HCT116 (cell line): ENCODE measurements around the gene PLEKHJ1. TPM values are rescaled to one million over a fixed set of nuclear protein-coding genes. Genes with fewer than 3 reads are reported as not detected.

Source experiments
- ATAC-seq: fragments of 200-7000 bp; cut with Tn5 transposase; 2 replicates; pipeline ENCODE4 v1.9.1; 2020; ENCODE audit warnings: mild to moderate bottlenecking, moderate library complexity
- BruUV-seq: library from RNA; stranded (reverse); fragments of 400-500 nt; replicated peaks from 2 replicates; lab custom pipeline; 2021; lab: Mats Ljungman, UMichigan
- CTCF ChIA-PET: fragments of 300-600 bp; sonication (Branson Sonifier 250); formaldehyde crosslinking; loops from one replicate; lab custom pipeline; 2021; ENCODE audit warnings: antibody characterized with exemption; lab: Charles Lee
- POLR2A ChIA-PET: fragments of 300-600, 350-600 bp; sonication (Branson Sonifier 250); formaldehyde crosslinking; loops from one replicate; lab custom pipeline; 2021; ENCODE audit warnings: antibody characterized with exemption; lab: Charles Lee
- RAD21 ChIA-PET, 2 experiments: fragments of 300-600 bp; sonication (Branson Sonifier 250); formaldehyde crosslinking; loops; one replicate each; lab custom pipeline; 2023; ENCODE audit warnings: low total read pairs in 2 of 2; ENCODE audit not compliant: uncharacterized antibody in 2 of 2, unreplicated experiment in 2 of 2, low non-redundant PET in 1 of 2; lab: Charles Lee
- DNase-seq: peaks from one replicate; pipeline ENCODE4 v3.0.0-alpha.2; 2010; ENCODE audit warnings: low read depth, low spot score
- H2AFZ ChIP-seq: fragments of 200-600 bp; shearing (Covaris generic), sonication (generic); 2 replicates; pipeline ENCODE4 v1.6.1; 2017; ENCODE audit warnings: low read depth, mixed run types, mixed read lengths, antibody characterized with exemption, low read length; ENCODE audit not compliant: poor library complexity, severe bottlenecking
- H3K27ac ChIP-seq: 2 replicates; pipeline ENCODE4 v1.5.1; 2012; ENCODE audit warnings: low read depth, low read length
- H3K27me3 ChIP-seq: fragments of 200-600 bp; sonication (generic); 2 replicates; pipeline ENCODE4 v1.6.1; 2016; ENCODE audit warnings: mixed run types, low read length, mixed read lengths; ENCODE audit not compliant: insufficient read depth
- H3K36me3 ChIP-seq, 2 experiments: fragments of 200-500 bp in 1 of 2; fragments of 200-600 bp in 1 of 2; sonication (Bioruptor generic) in 1 of 2; sonication (generic) in 1 of 2; 2 replicates each; pipeline versions ENCODE4 v1.5.1 to v1.6.1; 2014 to 2016; ENCODE audit warnings: low read length in 2 of 2, inconsistent platforms in 1 of 2, mixed read lengths in 1 of 2, mixed run types in 1 of 2; ENCODE audit not compliant: insufficient read depth in 2 of 2, control insufficient read depth in 1 of 2
- H3K4me1 ChIP-seq, 2 experiments: fragments of 200-600 bp in 1 of 2; sonication (generic) in 1 of 2; 2 replicates each; pipeline versions ENCODE4 v1.5.1 to v1.6.1; 2012 to 2017; ENCODE audit warnings: low read length in 2 of 2, inconsistent platforms in 1 of 2, mild to moderate bottlenecking in 1 of 2, mixed read lengths in 1 of 2, mixed run types in 1 of 2, moderate library complexity in 1 of 2; ENCODE audit not compliant: insufficient read depth in 2 of 2, control insufficient read depth in 1 of 2
- H3K4me2 ChIP-seq: fragments of 200-600 bp; sonication (generic); 2 replicates; pipeline ENCODE4 v1.6.1; 2017; ENCODE audit warnings: mixed run types, low read length, mixed read lengths
- H3K4me3 ChIP-seq, 2 experiments: fragments of 200-600 bp in 1 of 2; sonication (generic) in 1 of 2; replicated peaks in 1 of 2; 2 replicates each; pipeline ENCODE4 v1.5.1; 2011 to 2016; ENCODE audit warnings: low read length in 2 of 2, control low read depth in 1 of 2, low read depth in 1 of 2, mild to moderate bottlenecking in 1 of 2, mixed read lengths in 1 of 2, mixed run types in 1 of 2
- H3K79me2 ChIP-seq: fragments of 200-600 bp; sonication (generic); 2 replicates; pipeline ENCODE4 v1.6.1; 2017; ENCODE audit warnings: mild to moderate bottlenecking, mixed run types, low read length, moderate library complexity, mixed read lengths; ENCODE audit not compliant: insufficient read depth
- H3K9ac ChIP-seq: fragments of 200-600 bp; sonication (generic); 2 replicates; pipeline ENCODE4 v1.6.1; 2016; ENCODE audit warnings: low read length, mixed read lengths
- H3K9me2 ChIP-seq: fragments of 200-600 bp; sonication (generic), shearing (Covaris generic); 2 replicates; pipeline ENCODE4 v1.6.1; 2017; ENCODE audit warnings: mixed run types, mild to moderate bottlenecking, moderate library complexity; ENCODE audit not compliant: insufficient read depth
- H3K9me3 ChIP-seq, 2 experiments: fragments of 200-500 bp in 1 of 2; fragments of 200-600 bp in 1 of 2; sonication (Bioruptor generic) in 1 of 2; sonication (generic) in 1 of 2; 2 replicates each; pipeline ENCODE4 v1.6.1; 2014 to 2017; ENCODE audit warnings: low read length in 2 of 2, mixed read lengths in 2 of 2, inconsistent platforms in 1 of 2, low read depth in 1 of 2, mild to moderate bottlenecking in 1 of 2, mixed run types in 1 of 2, moderate library complexity in 1 of 2; ENCODE audit not compliant: control insufficient read depth in 1 of 2, insufficient read depth in 1 of 2
- H4K20me1 ChIP-seq: fragments of 200-600 bp; sonication (generic), shearing (Covaris generic); 2 replicates; pipeline ENCODE4 v1.6.1; 2017; ENCODE audit warnings: mixed run types, mild to moderate bottlenecking, moderate library complexity; ENCODE audit not compliant: insufficient read depth
- CBX3 ChIP-seq: IDR thresholded peaks from 2 replicates; pipeline ENCODE4 v1.6.1; 2012; ENCODE audit warnings: low read depth
- EGR1 ChIP-seq: IDR thresholded peaks from 2 replicates; pipeline ENCODE4 v1.6.1; 2012; ENCODE audit warnings: low read depth
- EZH2 ChIP-seq: fragments of 200-600 bp; sonication (generic); IDR thresholded peaks from 2 replicates; pipeline ENCODE4 v1.6.1; 2017; ENCODE audit warnings: antibody characterized with exemption, mixed run types
- FOSL1 ChIP-seq: IDR thresholded peaks from 2 replicates; pipeline ENCODE4 v1.6.1; 2012; ENCODE audit warnings: low read depth
- JUND ChIP-seq: IDR thresholded peaks from 2 replicates; pipeline ENCODE4 v1.6.1; 2012
- POLR2A ChIP-seq: IDR thresholded peaks from 2 replicates; pipeline ENCODE4 v1.7.0; 2011; ENCODE audit warnings: borderline replicate concordance; ENCODE audit not compliant: insufficient read depth, insufficient read length; ENCODE audit errors: extremely low read depth
- POLR2AphosphoS5 ChIP-seq: IDR thresholded peaks from 2 replicates; pipeline ENCODE4 v1.6.1; 2011; ENCODE audit warnings: mild to moderate bottlenecking, low read depth, low read length, moderate library complexity
- TCF7L2 ChIP-seq: IDR thresholded peaks from 2 replicates; pipeline ENCODE4 v1.7.0; 2011; ENCODE audit warnings: borderline replicate concordance, inconsistent platforms; ENCODE audit not compliant: insufficient read depth, insufficient read length; ENCODE audit errors: extremely low read depth
- YY1 ChIP-seq: IDR thresholded peaks from 2 replicates; pipeline ENCODE4 v1.6.1; 2011; ENCODE audit warnings: low read length, low read depth, moderate library complexity, mild to moderate bottlenecking; ENCODE audit not compliant: insufficient replicate concordance; ENCODE audit errors: extremely low read depth
- intact Hi-C: fragments of 100-400 bp; cut with micrococcal nuclease; formaldehyde crosslinking; loops from 2 replicates; pipeline ENCODE4 v1.10.0; 2022
- total RNA-seq: library from RNA; stranded (reverse); gene quantifications from one replicate; pipeline ENCODE4 v1.2.1, GENCODE V29; 2021; ENCODE audit not compliant: unreplicated experiment
- TF ChIP-seq, protein P1 (sequence below): IDR thresholded peaks from 2 replicates; pipeline ENCODE4 v1.6.1; 2012
- TF ChIP-seq, protein P2 (sequence below): IDR thresholded peaks from 2 replicates; pipeline ENCODE4 v1.6.1; 2011; ENCODE audit warnings: mild to moderate bottlenecking, low read length, moderate library complexity; ENCODE audit not compliant: insufficient replicate concordance; ENCODE audit errors: extremely low read depth
- TF ChIP-seq, protein P3 (sequence below), 3 experiments: fragments of 200-600 bp in 1 of 3; sonication (generic) in 1 of 3; IDR thresholded peaks in 2 of 3; conservative IDR thresholded peaks in 1 of 3; 2 replicates each; pipeline ENCODE4 v1.5.1; 2012 to 2017; ENCODE audit warnings: low read depth in 2 of 3, low read length in 2 of 3, antibody characterized with exemption in 1 of 3, borderline replicate concordance in 1 of 3, control low read depth in 1 of 3, mild to moderate bottlenecking in 1 of 3, mixed read lengths in 1 of 3, mixed run types in 1 of 3, moderate library complexity in 1 of 3; ENCODE audit not compliant: insufficient read depth in 1 of 3

PLEKHJ1 gene
- total RNA-seq, 1 experiment from 2014 or later = 88.2 TPM

DNA sequence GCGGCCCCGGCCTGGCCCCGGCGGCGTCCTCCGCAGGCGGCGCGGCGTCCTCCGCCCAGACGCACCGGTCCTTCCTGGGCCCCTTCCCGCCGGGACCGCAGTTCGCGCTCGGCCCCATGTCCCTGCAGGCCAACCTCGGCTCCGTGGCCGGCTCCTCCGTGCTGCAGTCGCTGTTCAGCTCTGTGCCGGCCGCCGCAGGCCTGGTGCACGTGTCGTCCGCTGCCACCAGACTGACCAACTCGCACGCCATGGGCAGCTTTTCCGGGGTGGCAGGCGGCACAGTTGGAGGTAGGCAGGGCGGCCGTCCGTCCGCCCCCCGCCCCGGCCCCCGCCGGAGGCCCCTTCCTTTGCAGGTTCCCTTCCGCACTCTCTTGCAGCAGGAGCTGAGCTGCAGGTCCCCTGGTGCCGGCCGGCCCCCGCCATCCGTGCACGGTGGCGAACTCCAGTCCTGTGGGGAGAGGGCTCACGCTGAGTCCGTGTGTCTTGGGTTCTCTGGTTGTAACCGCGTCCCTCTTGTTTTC lies 9.2 kb downstream of the PLEKHJ1 start:
- Histone ChIP-seq H3K9me3 (no peaks in the 10 kb centered on the region), H3K9ac (no peak overlapping the region), H3K4me3 (no peak overlapping the region), H3K4me2 (no peak overlapping the region), H4K20me1 (no peaks in the 10 kb centered on the region; the same call in 1 of the 2 replicates), H3K27ac (no peak overlapping the region), H3K79me2 (no peaks in the 10 kb centered on the region), H3K9me2 (no peaks in the 10 kb centered on the region), H3K36me3 (peaks cover 8 to 27% of the 10 kb centered on the region in 2 experiments; a peak in 3 of 4 replicates), H3K4me1 (peaks cover 0 to 5% of the 10 kb centered on the region in 2 experiments; a peak in 1 of 4 replicates), H2AFZ (no peak overlapping the region), H3K27me3 (no peaks in the 10 kb centered on the region)
- ChIA-PET CTCF (interaction anchor here (0.9 kb wide), 1 partner anchor 71 kb away, joined by 3 read pairs; no protein-coding TSS in a partner anchor), POLR2A (no interaction called here), RAD21 (no interaction called here)
- DNase-seq (no peak), ATAC-seq (no peak)
- intact Hi-C loops = no loop called here
- TF ChIP-seq POLR2A (no peak), FOSL1 (no peak), JUND (no peak), POLR2AphosphoS5 (no peak), EZH2 (no peak), YY1 (no peak), EGR1 (no peak), TCF7L2 (no peak), CBX3 (no peak)
- TF ChIP-seq, protein P1, sequence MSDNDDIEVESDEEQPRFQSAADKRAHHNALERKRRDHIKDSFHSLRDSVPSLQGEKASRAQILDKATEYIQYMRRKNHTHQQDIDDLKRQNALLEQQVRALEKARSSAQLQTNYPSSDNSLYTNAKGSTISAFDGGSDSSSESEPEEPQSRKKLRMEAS = no peak
- TF ChIP-seq, protein P2, sequence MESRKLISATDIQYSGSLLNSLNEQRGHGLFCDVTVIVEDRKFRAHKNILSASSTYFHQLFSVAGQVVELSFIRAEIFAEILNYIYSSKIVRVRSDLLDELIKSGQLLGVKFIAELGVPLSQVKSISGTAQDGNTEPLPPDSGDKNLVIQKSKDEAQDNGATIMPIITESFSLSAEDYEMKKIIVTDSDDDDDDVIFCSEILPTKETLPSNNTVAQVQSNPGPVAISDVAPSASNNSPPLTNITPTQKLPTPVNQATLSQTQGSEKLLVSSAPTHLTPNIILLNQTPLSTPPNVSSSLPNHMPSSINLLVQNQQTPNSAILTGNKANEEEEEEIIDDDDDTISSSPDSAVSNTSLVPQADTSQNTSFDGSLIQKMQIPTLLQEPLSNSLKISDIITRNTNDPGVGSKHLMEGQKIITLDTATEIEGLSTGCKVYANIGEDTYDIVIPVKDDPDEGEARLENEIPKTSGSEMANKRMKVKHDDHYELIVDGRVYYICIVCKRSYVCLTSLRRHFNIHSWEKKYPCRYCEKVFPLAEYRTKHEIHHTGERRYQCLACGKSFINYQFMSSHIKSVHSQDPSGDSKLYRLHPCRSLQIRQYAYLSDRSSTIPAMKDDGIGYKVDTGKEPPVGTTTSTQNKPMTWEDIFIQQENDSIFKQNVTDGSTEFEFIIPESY = no peak
- TF ChIP-seq, protein P3, sequence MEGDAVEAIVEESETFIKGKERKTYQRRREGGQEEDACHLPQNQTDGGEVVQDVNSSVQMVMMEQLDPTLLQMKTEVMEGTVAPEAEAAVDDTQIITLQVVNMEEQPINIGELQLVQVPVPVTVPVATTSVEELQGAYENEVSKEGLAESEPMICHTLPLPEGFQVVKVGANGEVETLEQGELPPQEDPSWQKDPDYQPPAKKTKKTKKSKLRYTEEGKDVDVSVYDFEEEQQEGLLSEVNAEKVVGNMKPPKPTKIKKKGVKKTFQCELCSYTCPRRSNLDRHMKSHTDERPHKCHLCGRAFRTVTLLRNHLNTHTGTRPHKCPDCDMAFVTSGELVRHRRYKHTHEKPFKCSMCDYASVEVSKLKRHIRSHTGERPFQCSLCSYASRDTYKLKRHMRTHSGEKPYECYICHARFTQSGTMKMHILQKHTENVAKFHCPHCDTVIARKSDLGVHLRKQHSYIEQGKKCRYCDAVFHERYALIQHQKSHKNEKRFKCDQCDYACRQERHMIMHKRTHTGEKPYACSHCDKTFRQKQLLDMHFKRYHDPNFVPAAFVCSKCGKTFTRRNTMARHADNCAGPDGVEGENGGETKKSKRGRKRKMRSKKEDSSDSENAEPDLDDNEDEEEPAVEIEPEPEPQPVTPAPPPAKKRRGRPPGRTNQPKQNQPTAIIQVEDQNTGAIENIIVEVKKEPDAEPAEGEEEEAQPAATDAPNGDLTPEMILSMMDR (IDR thresholded peaks at IDR 0.05 in 2 of 3, conservative IDR thresholded peaks at IDR 0.05 in 1 of 3; ENCODE audit: borderline replicate concordance in 1 of 3, insufficient read depth in 1 of 3, low read depth in 2 of 3, low read length in 2 of 3) = no peak
- BruUV-seq = no TSS peak
